Stimulated activated CD4-positive, alpha-beta T cell treated with anti-CD3 and anti-CD28 coated beads, Interleukin-15, amount 100 ng/mL, for 24 hours (primary cell): Measurements from ENCODE around the gene MITF.

Experiments used
- DNase-seq: peaks from one replicate; pipeline ENCODE4 v3.0.0-alpha.2; 2020

MITF gene

GRCh38 chr3:69983546-69984265 lies 244.4 kb downstream of the MITF start:
- DNase-seq, result peak; percentile 3

- no peak for DNase-seq
Observed at GRCh38 chr3:69985266-69985665, 246.0 kb downstream of the MITF start.

GRCh38 chr3:69986419-69986818 lies 247.2 kb downstream of the MITF start:
- DNase-seq, result no peak

GRCh38 chr3:69987833-69988232 lies 248.6 kb downstream of the MITF start:
- no peak for DNase-seq

- no peak for DNase-seq
Observed at GRCh38 chr3:69993757-69994156, 254.5 kb downstream of the MITF start.

GRCh38 chr3:69994919-69995318 lies 255.7 kb downstream of the MITF start:
- no peak for DNase-seq

- DNase-seq, result no peak
Observed at GRCh38 chr3:69997631-69998307, 258.5 kb downstream of the MITF start.

GRCh38 chr3:69998759-69999139 lies 259.5 kb downstream of the MITF start:
- no peak for DNase-seq

- no peak for DNase-seq
Observed at GRCh38 chr3:69999140-70000027, 260.1 kb downstream of the MITF start, which contains the start of gene SAMMSON. TSS of gene SAMMSON (plus strand) at chr3:69999733.

- DNase-seq, result no peak
Observed at GRCh38 chr3:70000028-70000410, 260.8 kb downstream of the MITF start.

GRCh38 chr3:70000563-70001081 lies 261.4 kb downstream of the MITF start:
- no peak for DNase-seq

GRCh38 chr3:70003119-70003518 lies 263.9 kb downstream of the MITF start:
- DNase-seq, result no peak

GRCh38 chr3:70006089-70006488 lies 266.8 kb downstream of the MITF start:
- DNase-seq, result no peak

GRCh38 chr3:70010346-70010745 lies 271.1 kb downstream of the MITF start:
- DNase-seq, result no peak

- no peak for DNase-seq
Observed at GRCh38 chr3:70011582-70011981, 272.3 kb downstream of the MITF start.
